Colonic mucosa (tissue), 4 donors: ENCODE results near the gene LGI4. TPM values are rescaled to one million over a fixed set of nuclear protein-coding genes. Genes with fewer than 3 reads are reported as not detected.

Experiments used
- DNase-seq: peaks from one replicate; pipeline ENCODE4 v3.0.0-alpha.2; 2020
- H3K27ac ChIP-seq: fragments of 200-600 bp; one replicate; pipeline ENCODE4 v1.8.0; 2021
- H3K27me3 ChIP-seq: fragments of 200-600 bp; one replicate; pipeline ENCODE4 v1.8.0; 2021
- H3K36me3 ChIP-seq: fragments of 200-600 bp; one replicate; pipeline ENCODE4 v1.8.0; 2021
- H3K4me1 ChIP-seq: fragments of 200-600 bp; one replicate; pipeline ENCODE4 v1.8.0; 2021; ENCODE audit warnings: mild to moderate bottlenecking
- H3K4me3 ChIP-seq: fragments of 200-600 bp; one replicate; pipeline ENCODE4 v1.8.0; 2021
- H3K9ac ChIP-seq, 2 donors: one replicate each; pipeline ENCODE4 v1.7.0; 2013; ENCODE audit warnings: control low read depth in 2 of 2, low read depth in 2 of 2, low read length in 2 of 2
- H3K9me3 ChIP-seq: fragments of 200-600 bp; one replicate; pipeline ENCODE4 v1.8.0; 2021
- intact Hi-C: fragments of 100-400 bp; cut with DNase I; formaldehyde crosslinking; loops from one replicate; pipeline ENCODE4 v1.14.1; 2022
- total RNA-seq, 2 donors: library from RNA; stranded (reverse); fragmentation: NEBNext Ultra II Directional in 1 of 2; extraction: Animal tissue kit (Norgen Biotek cat#: 25700) in 1 of 2; gene quantifications; one replicate each; pipeline ENCODE4 v1.2.1, GENCODE V29; 2021
- TF ChIP-seq, protein P1 (sequence below): fragments of 200-600 bp; IDR thresholded peaks from one replicate; pipeline ENCODE4 v1.8.0; 2022; ENCODE audit warnings: antibody characterized with exemption, mild to moderate bottlenecking
- donor health status: healthy.
- donor health status: DM: no; HTN: no; CAD: no.
- donor health status: DM: no; HTN: no; CAD: no.

Gene LGI4
- total RNA-seq, 2 donors from 2014 or later = 5.8 to 10.2 TPM

DNA sequence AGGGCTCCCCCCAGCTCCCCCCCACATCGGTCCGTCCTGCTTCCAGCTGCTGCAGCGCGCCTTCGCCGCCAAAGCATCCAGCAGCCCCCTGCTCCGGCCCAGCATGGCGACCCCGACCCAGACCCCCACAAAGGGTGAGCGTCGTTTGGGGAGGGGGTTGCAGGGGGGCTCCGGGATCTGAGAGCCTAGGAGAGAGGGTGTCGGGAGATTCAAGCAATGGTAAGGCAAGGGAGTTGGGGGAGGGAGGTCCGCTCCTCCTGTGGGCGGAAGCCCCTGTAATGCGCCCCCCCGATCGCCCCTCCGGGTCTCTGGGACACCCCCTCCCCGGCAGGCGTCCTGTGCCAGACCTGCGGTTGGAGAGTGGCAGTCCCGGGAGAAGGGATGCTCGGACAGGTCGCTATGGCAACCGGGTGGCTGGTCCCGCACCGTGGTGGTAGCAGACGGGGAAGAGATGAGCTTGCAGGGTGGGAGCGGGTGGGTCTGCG, 8.4 kb upstream of the LGI4 start, which contains the start of gene FXYD7:
Gene FXYD7, plus strand, starts transcription at position 25 of the 485 bp plus-strand sequence. Its CDS starts 79 bp downstream, at position 104.
- Histone ChIP-seq H3K9ac (peak within 1 kb of the TSS in 1 of 2 donors; percentile 50), H3K27me3 (peaks cover 7% of the 10 kb centered on the region), H3K4me3 (no peak within 1 kb of the TSS), H3K4me1 (peaks cover 5% of the 10 kb centered on the region), H3K9me3 (no peaks in the 10 kb centered on the region), H3K36me3 (no peaks in the 10 kb centered on the region), H3K27ac (no peak within 1 kb of the TSS)
- TF ChIP-seq, protein P1, sequence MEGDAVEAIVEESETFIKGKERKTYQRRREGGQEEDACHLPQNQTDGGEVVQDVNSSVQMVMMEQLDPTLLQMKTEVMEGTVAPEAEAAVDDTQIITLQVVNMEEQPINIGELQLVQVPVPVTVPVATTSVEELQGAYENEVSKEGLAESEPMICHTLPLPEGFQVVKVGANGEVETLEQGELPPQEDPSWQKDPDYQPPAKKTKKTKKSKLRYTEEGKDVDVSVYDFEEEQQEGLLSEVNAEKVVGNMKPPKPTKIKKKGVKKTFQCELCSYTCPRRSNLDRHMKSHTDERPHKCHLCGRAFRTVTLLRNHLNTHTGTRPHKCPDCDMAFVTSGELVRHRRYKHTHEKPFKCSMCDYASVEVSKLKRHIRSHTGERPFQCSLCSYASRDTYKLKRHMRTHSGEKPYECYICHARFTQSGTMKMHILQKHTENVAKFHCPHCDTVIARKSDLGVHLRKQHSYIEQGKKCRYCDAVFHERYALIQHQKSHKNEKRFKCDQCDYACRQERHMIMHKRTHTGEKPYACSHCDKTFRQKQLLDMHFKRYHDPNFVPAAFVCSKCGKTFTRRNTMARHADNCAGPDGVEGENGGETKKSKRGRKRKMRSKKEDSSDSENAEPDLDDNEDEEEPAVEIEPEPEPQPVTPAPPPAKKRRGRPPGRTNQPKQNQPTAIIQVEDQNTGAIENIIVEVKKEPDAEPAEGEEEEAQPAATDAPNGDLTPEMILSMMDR = peak; percentile 1
- intact Hi-C loops = loop anchor here (10.0 kb wide), 1 partner anchor 122 kb away; the partner anchor contains the start of gene USF2
- no peak for DNase-seq

DNA sequence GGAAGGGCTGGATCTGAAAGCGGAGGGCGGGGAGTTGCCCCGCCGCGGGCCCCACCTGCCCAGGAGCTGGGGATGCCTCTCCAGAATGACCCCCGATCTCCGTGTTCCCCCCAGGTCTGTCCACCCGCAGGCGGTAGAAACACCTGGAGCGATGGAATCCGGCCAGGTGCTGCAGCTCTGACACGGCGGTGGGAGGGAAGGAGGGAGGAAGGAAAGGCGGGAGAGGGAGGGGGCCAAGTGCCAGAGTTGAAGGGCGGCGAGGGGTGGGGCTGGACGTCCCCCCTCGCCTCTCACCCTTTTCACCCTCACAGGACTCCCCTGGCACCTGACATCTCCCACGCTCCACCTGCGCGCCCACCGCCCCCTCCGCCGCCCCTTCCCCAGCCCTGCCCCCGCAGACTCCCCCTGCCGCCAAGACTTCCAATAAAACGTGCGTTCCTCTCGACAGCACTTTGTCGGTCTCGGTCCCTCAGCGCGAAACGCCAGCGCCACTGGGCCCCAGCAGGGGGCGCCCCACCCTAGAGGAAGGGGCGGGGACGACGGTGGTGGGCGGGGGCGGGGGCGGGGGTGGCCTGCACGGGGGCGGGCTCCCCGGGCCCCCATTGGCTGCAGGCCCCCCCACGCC, 7.9 kb upstream of the LGI4 start:
- Histone ChIP-seq H3K9me3 (no peaks in the 10 kb centered on the region), H3K9ac (peak overlapping the region in 1 of 2 donors; percentile 50), H3K27ac (no peak overlapping the region), H3K36me3 (no peaks in the 10 kb centered on the region), H3K4me1 (peaks cover 5% of the 10 kb centered on the region), H3K4me3 (no peak overlapping the region), H3K27me3 (peaks cover 7% of the 10 kb centered on the region)
- intact Hi-C loops = loop anchor here (10.0 kb wide), 1 partner anchor 122 kb away; the partner anchor contains the start of gene USF2
- peak; percentile 70 for DNase-seq
- TF ChIP-seq, protein P1 = peak; percentile 52

DNA sequence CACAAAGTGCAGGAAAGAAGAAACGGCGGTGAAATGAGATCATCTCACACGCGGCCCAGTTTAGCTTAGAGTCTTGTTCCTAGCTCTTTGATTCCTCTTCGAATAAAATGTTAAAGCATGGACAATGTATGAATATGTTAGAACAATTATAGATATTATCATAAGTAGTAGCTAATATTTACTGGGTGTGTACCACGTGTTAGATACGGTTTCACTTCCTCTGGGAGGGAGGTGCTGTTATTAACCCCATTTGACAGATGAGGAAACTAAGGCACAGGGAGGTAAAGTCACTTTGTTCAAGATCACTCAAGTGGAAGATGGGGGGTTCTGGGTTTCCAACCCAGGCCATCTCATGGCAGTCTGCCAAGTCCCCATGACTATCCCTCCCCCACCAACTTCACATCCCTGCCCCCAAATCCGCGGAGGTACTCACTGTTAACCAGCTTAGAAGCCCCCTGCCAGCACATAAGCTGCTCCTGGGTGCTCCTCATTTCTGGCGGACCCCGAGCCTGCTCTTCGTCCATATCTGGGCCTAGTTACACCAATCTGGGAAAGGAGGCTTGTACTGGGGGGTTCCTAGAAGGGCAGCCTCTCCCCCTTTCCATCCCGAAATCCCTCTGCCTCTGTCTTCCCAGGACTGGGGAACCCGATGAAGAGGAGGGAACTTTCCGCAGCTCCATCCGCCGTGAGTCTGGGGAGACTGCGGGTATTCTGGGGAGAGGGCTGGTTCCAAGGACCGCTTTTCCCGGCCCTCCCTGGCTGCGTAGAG, 7.2 kb upstream of the LGI4 start:
- Histone ChIP-seq H3K9me3 (no peaks in the 10 kb centered on the region), H3K27ac (no peak overlapping the region), H3K36me3 (no peaks in the 10 kb centered on the region), H3K4me1 (peaks cover 5% of the 10 kb centered on the region), H3K9ac (peak overlapping the region in 1 of 2 donors; percentile 50), H3K4me3 (no peak overlapping the region), H3K27me3 (peaks cover 7% of the 10 kb centered on the region)
- intact Hi-C loops = loop anchor here (2.0 to 10.0 kb wide), 2 partner anchors 75 to 123 kb away; partner anchors contain the start of gene USF2
- DNase-seq = no peak
- TF ChIP-seq, protein P1 = no peak

DNA sequence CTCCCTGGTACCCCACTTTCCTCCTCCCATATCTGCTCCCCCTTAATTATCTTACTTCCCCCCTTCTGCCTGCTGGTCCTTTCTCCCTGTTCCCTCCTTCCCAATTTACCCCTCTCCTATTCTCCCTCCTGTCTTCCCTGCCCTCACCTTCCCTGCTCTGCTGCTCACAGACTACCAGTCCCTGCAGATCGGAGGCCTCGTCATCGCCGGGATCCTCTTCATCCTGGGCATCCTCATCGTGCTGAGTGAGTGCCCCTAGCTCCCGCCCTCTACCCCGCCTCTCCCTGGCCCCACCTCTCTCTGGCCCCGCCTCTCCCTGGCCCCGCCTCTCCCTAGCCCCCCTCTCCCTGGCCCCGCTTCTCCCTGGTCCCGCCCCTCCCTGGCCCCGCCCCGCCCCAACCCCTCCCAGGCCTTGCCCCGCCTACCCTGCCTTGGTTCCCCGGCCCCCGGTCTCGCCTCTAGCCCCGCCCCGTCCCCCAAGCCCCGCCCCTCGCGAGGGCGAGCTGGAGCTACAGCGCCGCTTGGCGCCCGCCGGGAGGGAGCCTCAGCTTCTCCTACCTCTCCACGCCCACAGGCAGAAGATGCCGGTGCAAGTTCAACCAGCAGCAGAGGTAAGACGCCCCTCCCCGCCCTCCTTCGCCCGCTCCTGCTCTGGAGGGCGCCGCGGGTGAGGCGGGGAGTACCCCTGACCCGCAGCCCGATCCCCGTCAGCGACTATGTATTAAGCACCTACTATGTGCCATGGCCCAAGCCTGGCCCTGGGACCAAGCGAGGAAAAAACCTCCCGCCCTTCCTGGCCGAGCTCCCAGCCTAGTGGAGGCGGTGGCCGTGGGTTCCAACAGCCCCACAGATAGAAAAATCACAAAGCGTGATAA, 6.3 kb upstream of the LGI4 start:
- peaks cover 7% of the 10 kb centered on the region for H3K27me3 ChIP-seq
- TF ChIP-seq, protein P1 = no peak
- no peaks in the 10 kb centered on the region for H3K36me3 ChIP-seq
- no peaks in the 10 kb centered on the region for H3K9me3 ChIP-seq
- DNase-seq = peak; percentile 98
- H3K9ac ChIP-seq = peak overlapping the region in 1 of 2 donors; percentile 75
- peak overlapping the region; percentile 15 for H3K4me3 ChIP-seq
- H3K4me1 ChIP-seq = peaks cover 5% of the 10 kb centered on the region
- intact Hi-C loops = loop anchor here (2.0 to 10.0 kb wide), 2 partner anchors 74 to 124 kb away; partner anchors contain the start of gene USF2
- peak overlapping the region; percentile 23 for H3K27ac ChIP-seq
